ENCODE measurements around the gene DSC2. TPM values are rescaled to one million over a fixed set of nuclear protein-coding genes. Genes with fewer than 3 reads are reported as not detected.
"Not testable (repeated sequence)": the region's sequence is repeated elsewhere in the genome, so short reads cannot be mapped to it uniquely, and the experiment has no call there.

DSC2 gene
- not detected for total RNA-seq

DNA sequence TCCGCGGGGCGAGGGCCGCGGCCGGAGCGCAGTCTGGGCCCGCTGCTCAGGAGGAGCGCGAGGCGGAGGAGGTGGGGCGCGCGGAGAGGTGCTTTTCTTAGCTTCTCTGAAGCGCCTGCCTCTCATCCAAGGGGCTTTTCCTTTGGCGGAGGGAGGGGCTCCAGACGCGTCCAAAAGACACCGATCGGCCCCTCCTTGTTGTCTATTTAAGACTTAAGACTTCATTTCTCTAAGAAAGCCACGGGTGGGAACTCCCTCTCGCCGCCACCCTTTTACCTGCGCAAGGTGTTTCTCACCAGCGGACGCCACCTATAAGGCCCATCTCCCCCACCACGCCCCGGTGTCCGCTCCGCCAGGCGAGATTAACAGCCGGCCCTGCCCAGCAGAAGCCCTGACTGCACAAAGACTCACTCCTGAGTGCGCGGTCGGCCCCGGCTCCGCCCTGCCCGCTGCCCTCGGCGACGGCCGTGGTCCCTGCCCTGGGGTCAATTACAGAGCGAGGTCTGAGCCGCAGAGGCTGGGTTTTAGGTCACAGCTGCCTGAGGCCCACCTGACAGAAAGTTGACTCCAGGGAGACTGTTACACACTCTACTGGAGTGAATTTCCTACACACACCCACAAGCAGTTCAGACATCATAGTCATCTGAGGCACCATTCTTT lies at the start of gene DSC2:
Gene DSC2 (minus strand): TSS at position 397 of the 660 bp plus-strand sequence. CDS start 450 bp downstream, outside the sequence.
- ATAC-seq (no peak), DNase-seq (ENCODE audit: low spot score in 2 of 2) (no peak)
- peaks cover 6 to 20% of the 10 kb centered on the region in 2 donors for H3K36me3 Mint-ChIP-seq
- no peak within 1 kb of the TSS for H3K27ac Mint-ChIP-seq
- peaks cover 11 to 19% of the 10 kb centered on the region in 2 donors for H3K9me3 Mint-ChIP-seq

DNA sequence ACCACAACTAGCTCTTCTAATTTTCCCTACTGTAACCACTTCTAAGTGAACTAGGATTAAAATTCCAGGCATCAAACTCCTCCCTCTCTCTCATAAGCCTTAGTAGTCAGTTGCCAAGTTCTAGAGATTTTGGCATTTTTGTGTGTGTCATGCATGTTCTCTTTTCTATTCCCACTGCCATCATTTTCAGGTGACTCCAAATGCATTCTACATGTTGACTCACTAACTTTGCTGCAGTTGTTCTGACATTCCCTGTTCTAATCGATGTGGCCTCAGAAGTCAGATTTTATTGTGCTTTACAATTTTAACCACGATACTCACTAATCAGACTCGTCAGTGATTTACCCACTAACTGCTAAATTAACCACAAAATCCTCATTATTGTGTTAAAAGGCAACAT lies 47.1 kb upstream of the DSC2 start:
- Mint-ChIP-seq H3K9me3 (peaks cover 4 to 5% of the 10 kb centered on the region in 2 donors), H3K36me3 (peaks cover 3 to 6% of the 10 kb centered on the region in 2 donors), H3K27ac (no peak overlapping the region)
- ATAC-seq: no peak
- no peak for DNase-seq (ENCODE audit: low spot score in 2 of 2)

DNA sequence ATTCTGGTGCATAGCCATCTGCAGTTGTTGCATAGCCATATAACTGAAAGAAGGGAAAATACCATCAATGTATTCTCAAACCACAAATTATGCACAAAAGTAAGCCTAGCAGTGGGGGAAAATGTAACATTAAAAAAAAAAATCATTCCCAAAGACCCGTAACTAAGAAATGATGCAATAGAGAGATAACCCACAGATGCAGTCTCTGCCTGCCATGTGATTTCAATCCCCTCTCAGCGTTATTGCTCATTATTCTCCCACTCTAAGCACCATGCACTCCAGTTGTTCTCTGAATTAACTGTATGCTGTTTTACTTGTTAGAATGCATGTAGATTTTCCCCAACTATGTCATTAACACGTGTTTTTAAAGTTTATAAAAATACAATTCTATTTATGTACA lies 46.4 kb upstream of the DSC2 start:
- DNase-seq (ENCODE audit: low spot score in 2 of 2) (no peak), ATAC-seq (no peak)
- H3K27ac Mint-ChIP-seq: no peak overlapping the region
- H3K36me3 Mint-ChIP-seq: peaks cover 5 to 6% of the 10 kb centered on the region in 2 donors
- H3K9me3 Mint-ChIP-seq: peaks cover 5% of the 10 kb centered on the region in 2 donors

DNA sequence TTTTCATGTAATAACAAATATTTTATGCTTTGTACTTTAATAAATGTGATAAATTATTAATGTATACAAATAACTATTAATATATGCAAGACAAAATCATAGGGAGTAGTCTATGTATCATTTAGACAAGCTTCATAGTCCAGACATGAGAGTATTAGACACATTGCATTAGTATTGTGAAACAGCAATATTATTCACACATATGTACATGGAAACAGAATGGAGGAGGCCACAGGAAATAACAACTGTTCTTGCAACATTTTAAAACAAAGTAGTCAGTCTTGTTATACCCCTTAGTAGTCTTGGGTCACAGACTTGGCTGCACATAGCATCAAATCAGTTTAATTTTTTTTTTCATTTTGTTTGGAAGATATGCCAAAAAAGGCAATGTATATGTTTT lies 44.6 kb upstream of the DSC2 start:
- ATAC-seq: no peak
- Mint-ChIP-seq H3K36me3 (peaks cover 5 to 6% of the 10 kb centered on the region in 2 donors), H3K27ac (no peak overlapping the region), H3K9me3 (peaks cover 5% of the 10 kb centered on the region in 2 donors)
- DNase-seq (ENCODE audit: low spot score in 2 of 2): no peak

DNA sequence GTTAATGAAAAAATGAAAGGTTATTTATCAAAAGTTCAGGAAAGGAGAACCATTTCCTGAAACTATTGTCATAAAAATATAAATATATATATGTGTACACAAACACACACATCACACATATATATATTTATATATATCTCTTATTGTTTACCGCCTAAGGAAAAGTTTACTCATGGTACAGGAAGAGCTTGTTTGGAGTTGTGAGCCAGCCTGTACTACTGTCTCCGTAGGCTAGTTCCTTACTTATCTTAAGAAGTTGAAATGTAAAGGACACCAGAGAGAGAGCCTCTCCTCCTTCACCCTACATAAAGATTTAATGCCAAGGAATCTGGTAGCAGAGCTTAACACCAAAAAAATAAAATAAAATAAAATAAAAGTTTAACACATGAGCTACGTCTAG lies 40.8 kb upstream of the DSC2 start:
- peaks cover 5% of the 10 kb centered on the region in 2 donors for H3K9me3 Mint-ChIP-seq

DNA sequence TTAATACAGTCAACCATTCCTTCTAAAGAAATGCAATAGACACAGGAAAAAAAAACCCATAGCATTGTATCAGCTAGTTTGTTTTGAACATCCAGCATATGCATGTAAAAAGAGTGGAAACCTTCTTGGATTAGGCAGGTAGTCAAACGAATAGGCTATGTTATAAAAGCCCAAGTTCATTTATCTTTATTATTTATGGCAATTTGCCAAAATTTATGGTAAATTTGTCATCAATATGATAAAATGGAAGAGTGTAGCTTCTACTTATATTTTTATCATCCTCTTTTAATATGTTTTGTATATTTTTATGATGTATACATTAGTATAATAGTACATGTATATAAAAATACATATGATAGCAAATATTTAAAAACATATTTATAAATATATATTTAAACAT lies 36.5 kb upstream of the DSC2 start:
- no peak overlapping the region for H3K27ac Mint-ChIP-seq
- no peak for ATAC-seq

More for the DNA sequence above, 40.8 kb upstream of the DSC2 start:
- H3K27ac Mint-ChIP-seq: no peak overlapping the region
- ATAC-seq (no peak), DNase-seq (ENCODE audit: low spot score in 2 of 2) (no peak)
- H3K36me3 Mint-ChIP-seq: peaks cover 5 to 6% of the 10 kb centered on the region in 2 donors

DNA sequence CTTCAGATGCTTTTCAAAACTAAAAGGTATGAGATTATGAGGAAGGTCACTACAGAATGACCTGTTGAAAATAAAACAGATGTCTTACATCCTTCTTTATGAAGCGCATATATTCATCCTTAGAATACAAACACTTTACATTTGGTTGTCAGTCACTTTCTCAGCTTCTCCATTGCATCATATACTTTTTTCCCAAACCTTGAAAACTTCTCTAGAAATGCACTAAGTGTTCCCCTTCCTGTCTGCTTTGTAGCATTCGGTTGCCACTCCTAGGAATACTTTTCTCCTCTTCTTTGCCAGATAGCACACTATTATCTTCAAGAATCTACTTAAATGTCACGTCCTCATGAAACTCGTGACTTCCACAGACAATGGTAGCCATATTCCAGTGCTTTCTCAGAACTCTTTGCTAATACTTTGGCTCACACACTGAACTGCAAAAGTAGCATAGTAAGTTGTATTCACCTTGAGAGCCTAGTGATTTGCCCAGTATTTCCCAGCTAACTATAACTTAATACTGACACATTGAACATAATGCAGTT lies 32.8 kb upstream of the DSC2 start:
- H3K9me3 Mint-ChIP-seq: no peaks in the 10 kb centered on the region
- H3K27ac Mint-ChIP-seq: no peak overlapping the region
- DNase-seq (ENCODE audit: low spot score in 2 of 2) (no peak), ATAC-seq (no peak)
- H3K36me3 Mint-ChIP-seq: no peaks in the 10 kb centered on the region

More for the DNA sequence above, 36.5 kb upstream of the DSC2 start:
- DNase-seq (ENCODE audit: low spot score in 2 of 2): no peak
- Mint-ChIP-seq H3K9me3 (no peaks in the 10 kb centered on the region), H3K36me3 (no peaks in the 10 kb centered on the region)

DNA sequence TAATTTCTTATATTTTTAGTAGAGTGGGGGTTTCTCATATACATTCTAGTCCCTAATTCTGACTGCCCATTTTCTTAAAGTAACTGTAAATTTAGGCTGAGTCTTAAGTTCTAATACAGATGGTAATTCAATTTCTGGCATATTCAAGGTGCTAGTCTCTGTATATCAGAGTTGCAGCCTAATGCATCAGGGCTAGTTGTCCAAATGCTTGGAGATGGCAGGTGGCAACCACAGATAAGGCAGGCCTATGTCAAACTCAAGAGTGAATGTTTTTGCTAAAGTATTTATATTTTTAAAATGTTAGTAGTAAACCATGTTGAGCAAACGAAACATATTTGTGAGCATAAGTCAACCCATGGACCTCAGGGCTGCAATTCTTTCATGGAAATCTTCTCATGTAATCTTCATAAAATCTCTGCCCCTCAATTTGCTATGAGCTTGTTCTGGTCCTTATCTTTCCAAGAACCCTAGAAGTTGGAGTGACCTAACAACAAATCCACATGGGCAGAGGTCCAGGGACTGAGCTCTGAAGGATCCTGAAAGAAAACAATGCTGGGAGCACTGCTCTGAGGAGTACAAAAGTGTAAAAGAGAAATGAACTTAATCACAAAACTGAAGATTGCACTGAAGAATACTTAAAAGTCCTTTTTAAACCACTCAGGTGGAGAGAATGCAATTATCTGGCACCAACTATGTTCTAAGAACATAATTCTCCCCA lies 27.3 kb upstream of the DSC2 start:
- ATAC-seq: no peak
- no peak overlapping the region for H3K27ac Mint-ChIP-seq
- H3K36me3 Mint-ChIP-seq: no peaks in the 10 kb centered on the region

DNA sequence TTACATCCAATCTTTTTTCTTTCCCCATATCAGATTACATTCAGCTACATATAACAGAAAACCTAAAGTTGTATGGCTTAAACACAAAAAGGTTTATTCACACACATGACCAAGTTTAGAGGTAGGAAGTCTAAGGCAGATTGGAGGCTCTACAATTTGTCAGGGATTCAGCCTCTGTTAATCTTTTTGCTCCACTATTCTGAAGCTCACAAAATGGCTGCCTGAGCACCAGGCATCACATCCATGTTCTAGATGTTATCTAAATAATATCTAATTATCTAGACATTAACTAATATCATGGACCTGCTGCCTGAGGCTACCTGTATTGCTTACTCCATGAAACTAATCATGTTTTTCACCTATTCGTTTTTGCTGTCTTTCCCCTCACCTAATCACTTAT lies 23.7 kb upstream of the DSC2 start:
- DNase-seq (ENCODE audit: low spot score in 2 of 2) (no peak), ATAC-seq (no peak)
- Mint-ChIP-seq H3K36me3 (no peaks in the 10 kb centered on the region), H3K9me3 (peaks cover 0 to under 1% of the 10 kb centered on the region in 2 donors), H3K27ac (no peak overlapping the region)

More for the DNA sequence above, 27.3 kb upstream of the DSC2 start:
- H3K9me3 Mint-ChIP-seq: no peaks in the 10 kb centered on the region
- DNase-seq (ENCODE audit: low spot score in 2 of 2): no peak

DNA sequence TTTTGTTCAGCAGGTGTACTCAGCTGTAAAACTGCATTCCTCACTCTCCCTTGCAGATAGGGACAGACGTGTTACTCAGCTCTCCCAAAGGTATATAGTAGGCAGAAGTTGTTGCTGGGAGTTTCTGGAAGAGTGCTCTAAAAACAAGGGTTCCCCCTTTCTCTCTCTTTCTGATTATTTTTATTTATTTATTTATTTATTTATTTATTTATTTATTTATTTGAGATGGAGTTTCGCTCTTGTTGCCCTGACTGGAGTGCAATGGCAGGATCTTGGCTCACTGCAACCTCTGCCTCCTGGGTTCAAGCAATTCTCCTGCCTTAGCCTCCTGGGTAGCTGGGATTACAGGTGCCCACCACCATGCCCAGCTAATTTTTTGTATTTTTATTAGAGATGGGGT lies 20.9 kb upstream of the DSC2 start:
- H3K36me3 Mint-ChIP-seq; H3K27ac Mint-ChIP-seq; DNase-seq (ENCODE audit: low spot score in 2 of 2); ATAC-seq: not testable (repeated sequence)
- H3K9me3 Mint-ChIP-seq: peaks cover 11 to 18% of the 10 kb centered on the region in 2 donors

DNA sequence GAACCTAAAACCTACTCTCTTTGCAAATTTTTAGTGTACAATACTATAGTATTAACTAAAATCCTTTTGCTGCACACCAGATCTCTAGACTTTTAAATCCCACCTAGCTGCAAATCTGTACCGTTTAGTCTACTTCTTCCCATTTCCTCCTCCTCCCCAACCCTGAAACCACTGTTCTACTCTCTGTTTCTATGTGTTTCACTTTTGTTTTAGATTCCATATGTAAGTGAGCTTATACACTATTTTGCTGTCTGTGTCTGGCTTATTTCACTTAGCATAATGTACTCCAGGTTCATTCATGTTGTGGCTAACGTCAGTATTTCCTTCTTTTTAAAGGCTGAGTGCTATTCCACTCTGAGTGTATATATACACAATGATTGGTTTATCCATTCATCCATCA lies 18.4 kb upstream of the DSC2 start:
- DNase-seq (ENCODE audit: low spot score in 2 of 2): no peak
- H3K36me3 Mint-ChIP-seq: no peaks in the 10 kb centered on the region
- H3K27ac Mint-ChIP-seq: no peak overlapping the region
- H3K9me3 Mint-ChIP-seq: peaks cover 14 to 23% of the 10 kb centered on the region in 2 donors
- no peak for ATAC-seq

DNA sequence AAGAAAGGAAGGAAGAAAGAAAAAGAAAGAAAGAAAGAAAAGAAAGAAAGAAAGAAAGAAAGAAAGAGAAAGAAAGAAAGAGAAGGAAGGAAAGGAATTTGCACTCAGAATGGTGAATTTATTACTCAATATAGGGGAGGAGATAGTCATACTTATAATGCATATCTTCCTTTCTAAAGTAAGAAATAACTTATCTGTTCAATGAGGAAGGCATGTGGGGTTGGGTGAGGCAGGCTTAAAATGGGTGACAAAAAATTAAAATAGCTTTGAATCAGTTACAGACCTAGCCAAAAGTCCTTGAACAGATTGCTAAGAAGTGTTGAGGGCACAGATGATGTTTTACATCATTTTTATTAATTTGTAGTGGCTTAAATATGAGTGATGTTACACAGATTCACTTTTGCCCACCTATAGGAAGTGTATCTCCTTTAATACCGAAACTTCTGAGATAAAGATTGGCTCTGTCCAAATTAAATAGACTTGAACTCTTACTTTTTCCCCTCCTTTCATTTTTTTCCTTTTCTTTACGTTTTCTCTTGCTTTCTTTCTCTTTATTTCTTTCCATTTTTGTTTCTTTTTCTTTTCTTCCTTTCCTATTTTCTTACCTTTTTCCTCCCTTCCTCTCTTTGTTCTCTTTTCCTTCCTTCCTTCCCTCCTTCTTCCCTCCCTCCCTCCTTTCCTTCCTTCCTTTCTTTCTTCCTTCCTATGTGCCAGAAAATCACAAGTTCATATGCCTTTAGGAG lies 14.8 kb upstream of the DSC2 start:
- DNase-seq (ENCODE audit: low spot score in 2 of 2): no peak
- H3K36me3 Mint-ChIP-seq: no peaks in the 10 kb centered on the region
- no peak for ATAC-seq
- peak overlapping the region in 1 of 2 donors; percentile 24 for H3K27ac Mint-ChIP-seq
- peaks cover 14 to 24% of the 10 kb centered on the region in 2 donors for H3K9me3 Mint-ChIP-seq

DNA sequence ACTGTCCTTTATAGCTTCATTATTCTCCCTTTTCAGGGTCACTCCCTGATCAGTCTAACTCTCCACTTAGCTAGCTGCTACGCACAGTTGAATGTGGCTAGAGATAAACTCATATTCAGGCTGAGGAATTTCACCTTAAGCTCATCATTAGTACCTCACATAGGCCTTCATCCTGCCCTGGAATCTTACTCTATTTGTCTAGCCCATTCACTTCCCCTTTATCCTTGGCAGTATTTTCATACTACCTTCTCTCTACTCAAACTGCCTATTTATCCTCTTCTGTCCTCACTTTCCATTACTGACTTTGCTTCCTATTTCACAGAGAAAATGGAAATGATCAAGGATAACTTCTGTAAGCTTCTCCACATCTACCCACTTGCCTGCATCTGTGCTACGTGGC lies 10.6 kb upstream of the DSC2 start:
- no peak for DNase-seq (ENCODE audit: low spot score in 2 of 2)
- Mint-ChIP-seq H3K36me3 (no peaks in the 10 kb centered on the region), H3K27ac (no peak overlapping the region), H3K9me3 (peaks cover 10 to 13% of the 10 kb centered on the region in 2 donors)
- ATAC-seq: no peak

DNA sequence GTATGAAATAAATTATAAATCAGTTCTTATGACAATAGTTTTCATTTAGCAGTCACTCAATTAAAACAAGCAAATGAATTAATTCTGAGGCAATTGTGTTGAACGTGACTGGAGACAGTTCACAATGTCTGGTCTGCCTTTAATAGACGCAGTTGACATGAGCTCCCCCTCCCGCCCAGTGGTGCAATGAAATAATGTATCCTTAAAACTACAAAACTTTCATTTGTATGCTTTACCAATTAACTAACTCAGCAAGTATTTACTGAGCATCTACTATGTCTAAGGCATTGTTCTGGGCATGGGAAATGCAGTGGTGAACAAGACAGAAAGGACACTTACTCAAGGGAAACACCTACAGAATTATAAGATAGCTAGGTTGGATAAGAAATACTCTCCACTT lies 3.5 kb upstream of the DSC2 start:
- no peak for ATAC-seq
- H3K27ac Mint-ChIP-seq: no peak overlapping the region
- peaks cover under 1 to 5% of the 10 kb centered on the region in 2 donors for H3K36me3 Mint-ChIP-seq
- peaks cover 5 to 10% of the 10 kb centered on the region in 2 donors for H3K9me3 Mint-ChIP-seq
- DNase-seq (ENCODE audit: low spot score in 2 of 2): no peak

DNA sequence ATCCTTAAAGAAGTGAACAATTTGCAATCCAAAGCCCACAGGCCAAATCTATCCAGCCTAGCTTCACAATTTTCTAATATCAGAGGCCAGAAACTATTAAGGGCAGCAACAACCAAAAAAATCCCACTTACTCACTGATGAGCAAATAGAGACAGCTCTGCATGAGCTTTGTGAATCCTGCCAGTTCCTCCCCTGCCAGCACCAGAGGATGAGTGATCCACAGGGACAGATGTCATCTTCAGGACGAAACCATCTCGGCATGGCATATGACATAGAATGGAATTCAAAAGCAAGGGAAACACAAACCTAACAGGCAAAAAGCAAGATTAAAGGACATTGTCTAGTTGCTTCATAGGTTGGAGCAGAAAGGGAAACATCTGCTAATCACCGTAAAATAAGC lies 2.2 kb upstream of the DSC2 start:
- ATAC-seq (no peak), DNase-seq (ENCODE audit: low spot score in 2 of 2) (no peak)
- H3K36me3 Mint-ChIP-seq: peaks cover 6 to 16% of the 10 kb centered on the region in 2 donors
- H3K27ac Mint-ChIP-seq: no peak overlapping the region
- H3K9me3 Mint-ChIP-seq: peaks cover 11% of the 10 kb centered on the region in 2 donors

DNA sequence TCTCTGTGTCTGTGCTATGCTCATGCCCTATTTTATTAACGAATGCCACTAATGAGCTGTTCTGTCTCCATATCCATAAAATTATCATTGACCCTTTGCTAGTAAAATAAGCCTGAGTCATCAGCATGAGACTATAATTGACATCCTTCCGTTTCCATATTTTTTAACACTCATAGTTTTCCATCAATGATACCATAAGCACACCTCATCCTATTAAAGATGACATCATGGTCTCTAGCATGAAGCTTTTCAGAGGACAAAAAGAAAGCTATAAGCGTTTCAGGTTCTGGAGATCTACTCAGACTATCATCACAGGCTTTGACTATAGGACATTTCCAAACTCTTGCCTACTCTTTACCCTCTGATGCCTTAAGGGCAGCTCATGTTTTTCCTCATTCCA lies 1.2 kb upstream of the DSC2 start:
- Mint-ChIP-seq H3K9me3 (peaks cover 11 to 19% of the 10 kb centered on the region in 2 donors), H3K27ac (no peak overlapping the region), H3K36me3 (peaks cover 6 to 20% of the 10 kb centered on the region in 2 donors)
- no peak for DNase-seq (ENCODE audit: low spot score in 2 of 2)
- no peak for ATAC-seq

DNA sequence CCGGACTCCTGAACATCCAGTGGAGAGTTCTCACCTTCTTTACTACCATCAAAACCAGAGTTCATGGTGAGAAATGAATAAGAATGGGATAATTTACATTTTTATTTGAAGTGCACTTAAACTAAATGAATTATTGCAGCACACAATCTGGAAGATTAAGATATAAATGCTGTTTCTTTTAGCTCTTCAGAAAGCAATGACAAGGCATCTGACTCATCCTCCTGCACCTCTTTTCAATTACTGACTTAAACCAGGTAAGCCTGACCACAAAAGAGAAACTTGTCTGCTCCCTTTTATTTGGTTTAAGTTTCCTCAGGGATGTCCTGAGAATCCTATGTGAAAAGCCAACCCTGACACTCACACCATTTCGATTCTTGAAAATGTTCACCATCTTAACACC lies 720 bp upstream of the DSC2 start:
- Mint-ChIP-seq H3K9me3 (peaks cover 11 to 19% of the 10 kb centered on the region in 2 donors), H3K36me3 (peaks cover 6 to 20% of the 10 kb centered on the region in 2 donors), H3K27ac (no peak overlapping the region)
- no peak for ATAC-seq
- DNase-seq (ENCODE audit: low spot score in 2 of 2): no peak
